ENCODE measurements around the gene TFF1.

DNA sequence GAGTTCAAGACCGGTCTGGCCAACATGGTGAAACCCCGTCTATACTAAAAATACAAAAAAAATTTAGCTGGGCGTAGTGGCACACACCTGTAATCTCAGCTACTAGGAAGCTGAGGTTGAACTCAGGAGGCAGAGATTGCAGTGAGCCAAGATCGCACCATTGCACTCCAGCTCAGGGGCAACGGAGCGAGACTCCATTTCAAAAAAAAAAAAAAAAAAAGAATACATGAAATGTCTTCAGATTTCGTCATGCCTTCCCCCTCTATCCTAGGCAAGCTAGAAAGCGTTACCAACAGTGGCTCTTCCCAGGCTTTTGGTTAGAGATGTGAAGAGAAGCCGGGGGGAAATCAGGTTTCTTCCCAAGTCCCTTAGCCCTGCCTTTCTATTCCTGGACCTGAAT is 3.6 kb downstream of the TFF1 start:
- TF ChIP-seq, protein P1, sequence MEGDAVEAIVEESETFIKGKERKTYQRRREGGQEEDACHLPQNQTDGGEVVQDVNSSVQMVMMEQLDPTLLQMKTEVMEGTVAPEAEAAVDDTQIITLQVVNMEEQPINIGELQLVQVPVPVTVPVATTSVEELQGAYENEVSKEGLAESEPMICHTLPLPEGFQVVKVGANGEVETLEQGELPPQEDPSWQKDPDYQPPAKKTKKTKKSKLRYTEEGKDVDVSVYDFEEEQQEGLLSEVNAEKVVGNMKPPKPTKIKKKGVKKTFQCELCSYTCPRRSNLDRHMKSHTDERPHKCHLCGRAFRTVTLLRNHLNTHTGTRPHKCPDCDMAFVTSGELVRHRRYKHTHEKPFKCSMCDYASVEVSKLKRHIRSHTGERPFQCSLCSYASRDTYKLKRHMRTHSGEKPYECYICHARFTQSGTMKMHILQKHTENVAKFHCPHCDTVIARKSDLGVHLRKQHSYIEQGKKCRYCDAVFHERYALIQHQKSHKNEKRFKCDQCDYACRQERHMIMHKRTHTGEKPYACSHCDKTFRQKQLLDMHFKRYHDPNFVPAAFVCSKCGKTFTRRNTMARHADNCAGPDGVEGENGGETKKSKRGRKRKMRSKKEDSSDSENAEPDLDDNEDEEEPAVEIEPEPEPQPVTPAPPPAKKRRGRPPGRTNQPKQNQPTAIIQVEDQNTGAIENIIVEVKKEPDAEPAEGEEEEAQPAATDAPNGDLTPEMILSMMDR (IDR thresholded peaks at IDR 0.05; ENCODE audit: borderline replicate concordance, extremely low read depth, low read length, poor library complexity, severe bottlenecking), result no peak
- TF ChIP-seq EZH2 (IDR thresholded peaks at IDR 0.05; ENCODE audit: borderline replicate concordance, low read depth, low read length, severe bottlenecking), result no peak
